Small intestine (tissue), 16 donors: ENCODE data around the gene ADH7. TPM values are rescaled to one million over a fixed set of nuclear protein-coding genes. Genes with fewer than 3 reads are reported as not detected.

Source experiments
- DNase-seq, 2 donors: peaks; one replicate each; pipeline versions ENCODE4 v3.0.0 to v3.0.0-alpha.2; 2013
- FAIRE-seq: peaks from 2 replicates; lab custom pipeline; 2012; peaks lifted over from hg19 to GRCh38; lab: Jason Lieb, UNC
- H3K27ac ChIP-seq, 3 donors: one replicate each; pipeline ENCODE4 v1.5.1; 2013; ENCODE audit warnings: low read length in 2 of 3, mild to moderate bottlenecking in 2 of 3, control low read depth in 1 of 3, inconsistent platforms in 1 of 3, low read depth in 1 of 3, moderate library complexity in 1 of 3
- H3K27me3 ChIP-seq, 3 donors: one replicate each; pipeline ENCODE4 v1.6.1; 2013; ENCODE audit warnings: low read length in 3 of 3, inconsistent platforms in 1 of 3; ENCODE audit not compliant: control insufficient read depth in 3 of 3, insufficient read depth in 3 of 3
- H3K36me3 ChIP-seq, 3 donors: one replicate each; pipeline ENCODE4 v1.6.1; 2013; ENCODE audit warnings: low read length in 3 of 3, inconsistent platforms in 1 of 3, low read depth in 1 of 3, mild to moderate bottlenecking in 1 of 3, moderate library complexity in 1 of 3; ENCODE audit not compliant: control insufficient read depth in 3 of 3, insufficient read depth in 2 of 3
- H3K4me1 ChIP-seq, 3 donors: one replicate each; pipeline ENCODE4 v1.6.1; 2013; ENCODE audit warnings: low read length in 2 of 3, inconsistent platforms in 1 of 3, low read depth in 1 of 3, mild to moderate bottlenecking in 1 of 3, moderate library complexity in 1 of 3; ENCODE audit not compliant: control insufficient read depth in 3 of 3, insufficient read depth in 2 of 3
- H3K4me3 ChIP-seq, 3 donors: one replicate each; pipeline ENCODE4 v1.5.1; 2013; ENCODE audit warnings: low read length in 3 of 3, control low read depth in 1 of 3, inconsistent platforms in 1 of 3, low read depth in 1 of 3, mild to moderate bottlenecking in 1 of 3, moderate library complexity in 1 of 3
- H3K9me3 ChIP-seq, 2 donors: one replicate each; pipeline ENCODE4 v1.6.1; 2013; ENCODE audit warnings: low read depth in 1 of 2, low read length in 1 of 2; ENCODE audit not compliant: control insufficient read depth in 2 of 2, insufficient read depth in 1 of 2
- WGBS, 3 donors: extraction: QIAGEN DNeasy Blood & Tissue Kit; methylation state at CpG; one replicate each; pipeline ENCODE4 v1.1.7; 2013; 5-methylcytosine and 5-hydroxymethylcytosine counted together
- long read RNA-seq, 10 donors: transcript quantifications; one replicate each; lab custom pipeline, GENCODE V29; 2026
- polyA plus RNA-seq, 4 donors: library from polyadenylated mRNA; stranded (reverse) in 3 of 4; unstranded in 1 of 4; fragments of 200-250 nt in 3 of 4; fragments of 120-200 nt in 1 of 4; gene quantifications; one replicate each; pipeline versions ENCODE4 v1.2.1 to v1.2.3, GENCODE V29; 2013
- donor health status: healthy with polysubstance abuse.
- donor health status: control.
- donor health status: control.
- donor health status: Bipolar disorder and iron deficiency.
- donor health status: healthy.

Gene ADH7
- polyA plus RNA-seq = under 1 TPM in 1 of 4 donors, not detected in 3; 0.03 TPM
- long read RNA-seq, donor 1 = 0 reads
- long read RNA-seq, donor 2 = 0 reads
- long read RNA-seq, donor 3 = 0 reads
- long read RNA-seq, donor 4 = 0 reads
- long read RNA-seq, donor 5 = 0 reads
- long read RNA-seq, donor 6 = 0 reads
- long read RNA-seq, donor 7 = 0 reads
- long read RNA-seq, donor 8 = 0 reads
- long read RNA-seq, donor 9 = 0 reads
- long read RNA-seq, donor 10 = 0 reads

DNA sequence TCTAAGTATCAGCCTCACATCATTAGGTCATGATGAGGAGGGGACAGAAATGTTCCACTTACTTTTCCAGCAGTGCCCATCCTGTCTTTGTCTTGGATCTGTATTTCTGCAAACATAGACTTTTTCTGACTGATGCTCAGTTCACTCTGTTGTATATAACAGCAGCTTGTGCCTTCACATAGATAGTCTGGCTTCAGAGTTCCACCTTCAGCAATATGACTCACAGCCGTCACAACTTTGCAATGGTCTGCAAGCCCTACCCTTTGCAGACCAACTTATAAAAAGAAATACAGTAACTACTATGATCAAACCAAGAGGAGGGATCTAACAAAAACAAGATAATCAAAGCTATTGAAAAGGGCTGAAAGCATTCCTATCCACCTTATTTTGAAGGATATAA lies at the start of gene ADH7:
Gene ADH7 (minus strand): TSS at position 189 of the 400 bp plus-strand sequence. CDS start 109 bp downstream, at position 80.
- Histone ChIP-seq H3K4me1 (no peaks in the 10 kb centered on the region), H3K36me3 (no peaks in the 10 kb centered on the region), H3K4me3 (no peak within 1 kb of the TSS), H3K27ac (no peak within 1 kb of the TSS), H3K27me3 (no peaks in the 10 kb centered on the region), H3K9me3 (no peaks in the 10 kb centered on the region)
- DNase-seq (no peak), FAIRE-seq (no peak)
- whole genome bisulfite sequencing, 3 donors = 89 to 94% (median 90%) methylated on average over 1 of the region's 1 CpG

DNA sequence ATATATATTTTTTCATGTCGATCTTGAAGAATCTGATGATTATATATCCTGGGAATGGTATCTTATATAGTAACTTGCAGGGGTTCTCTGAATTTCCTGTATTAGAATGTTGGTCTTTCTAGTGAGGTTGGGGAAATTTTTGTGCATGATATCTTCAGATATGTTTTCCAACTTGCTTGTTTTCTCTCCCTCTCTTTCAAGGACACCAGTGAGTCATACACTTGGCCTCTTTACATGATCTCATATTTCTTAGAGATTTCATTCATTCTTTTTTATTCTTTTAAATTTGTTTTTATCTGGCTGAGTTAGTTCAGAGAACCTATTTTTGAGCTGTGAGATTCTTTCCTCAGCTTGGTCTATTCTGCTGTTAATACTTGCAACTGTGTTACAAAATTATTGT lies 48.5 kb upstream of the ADH7 start:
- peaks cover 2 to 37% of the 10 kb centered on the region in 2 donors for H3K9me3 ChIP-seq
- H3K36me3 ChIP-seq = no peaks in the 10 kb centered on the region
- DNase-seq (no peak), FAIRE-seq (no peak)
- no peak overlapping the region for H3K27ac ChIP-seq
- WGBS, 3 donors = 81 to 88% (median 87%) methylated on average over 1 of the region's 1 CpG
- H3K4me1 ChIP-seq = no peaks in the 10 kb centered on the region
- H3K4me3 ChIP-seq = no peak overlapping the region
- no peaks in the 10 kb centered on the region for H3K27me3 ChIP-seq

DNA sequence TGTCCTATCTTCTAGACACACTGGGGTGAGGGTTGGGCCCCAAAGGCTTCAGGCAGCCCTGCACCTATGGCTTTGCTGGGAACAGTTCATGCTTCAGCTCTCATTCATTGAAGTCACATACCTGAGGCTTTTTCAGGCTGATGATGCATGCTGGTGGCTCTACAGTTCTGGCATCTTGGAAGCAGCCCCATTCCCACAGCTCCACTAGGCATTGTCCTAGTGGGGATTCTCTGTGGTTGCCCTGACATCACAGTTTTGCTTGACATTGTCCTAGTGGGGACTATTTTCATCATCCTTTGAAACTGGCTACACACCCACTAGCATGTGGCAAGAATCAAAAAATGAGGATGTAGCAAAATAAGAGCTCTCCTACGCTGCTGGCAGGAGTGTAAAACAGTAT lies 38.0 kb upstream of the ADH7 start:
- no peaks in the 10 kb centered on the region for H3K27me3 ChIP-seq
- H3K9me3 ChIP-seq = no peaks in the 10 kb centered on the region
- no peak overlapping the region for H3K27ac ChIP-seq
- DNase-seq (no peak), FAIRE-seq (no peak)
- H3K4me1 ChIP-seq = no peaks in the 10 kb centered on the region
- no peaks in the 10 kb centered on the region for H3K36me3 ChIP-seq
- no peak overlapping the region for H3K4me3 ChIP-seq
- WGBS, 3 donors = 70 to 92% (median 83%) methylated on average over 1 of the region's 1 CpG

DNA sequence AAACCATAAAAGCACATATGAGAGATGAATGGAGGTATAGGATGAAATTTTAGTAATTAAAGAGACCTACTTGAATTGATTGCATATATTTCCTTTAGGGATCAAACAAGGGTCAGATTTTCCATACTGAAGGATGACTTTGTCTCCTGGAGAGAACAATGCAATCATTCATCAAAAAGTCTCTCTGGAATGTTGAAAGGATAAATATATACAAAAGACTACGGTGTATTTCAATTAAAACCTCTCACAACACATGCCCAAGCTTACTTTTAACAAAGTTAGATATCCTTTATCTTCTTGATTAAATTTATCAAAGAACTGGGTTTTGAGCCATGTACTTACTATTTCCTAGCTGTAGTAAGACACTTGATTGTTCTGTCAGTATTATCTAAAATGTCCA lies 36.8 kb upstream of the ADH7 start:
- H3K4me1 ChIP-seq = no peaks in the 10 kb centered on the region
- FAIRE-seq (no peak), DNase-seq (no peak)
- no peaks in the 10 kb centered on the region for H3K9me3 ChIP-seq
- no peak overlapping the region for H3K4me3 ChIP-seq
- no peaks in the 10 kb centered on the region for H3K27me3 ChIP-seq
- no peaks in the 10 kb centered on the region for H3K36me3 ChIP-seq
- 26 to 36% (median 32%) methylated on average over 1 of the region's 1 CpG for WGBS, 3 donors
- no peak overlapping the region for H3K27ac ChIP-seq

DNA sequence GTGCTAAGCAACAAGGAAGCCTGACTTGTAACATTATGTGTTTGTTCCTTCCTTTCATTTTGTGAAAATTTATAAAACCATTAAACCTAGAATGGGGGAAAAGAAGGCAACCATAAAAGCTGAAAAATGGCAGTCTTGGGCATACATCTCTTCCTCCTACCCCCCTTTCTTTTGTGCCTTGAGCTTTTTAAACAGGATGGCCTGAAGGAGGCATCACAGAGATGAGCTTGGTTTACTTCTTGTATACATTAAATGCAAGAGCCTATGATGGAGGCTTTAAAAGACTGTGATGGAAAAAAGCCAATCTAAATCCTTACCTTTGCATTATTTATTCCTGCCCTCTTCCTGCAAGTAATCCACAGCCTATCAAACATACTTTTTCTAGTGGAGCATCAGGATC lies 36.2 kb upstream of the ADH7 start:
- no peak overlapping the region for H3K27ac ChIP-seq
- FAIRE-seq (no peak), DNase-seq (no peak)
- no peaks in the 10 kb centered on the region for H3K4me1 ChIP-seq
- no peaks in the 10 kb centered on the region for H3K36me3 ChIP-seq
- no peak overlapping the region for H3K4me3 ChIP-seq
- no peaks in the 10 kb centered on the region for H3K27me3 ChIP-seq
- H3K9me3 ChIP-seq = no peaks in the 10 kb centered on the region

DNA sequence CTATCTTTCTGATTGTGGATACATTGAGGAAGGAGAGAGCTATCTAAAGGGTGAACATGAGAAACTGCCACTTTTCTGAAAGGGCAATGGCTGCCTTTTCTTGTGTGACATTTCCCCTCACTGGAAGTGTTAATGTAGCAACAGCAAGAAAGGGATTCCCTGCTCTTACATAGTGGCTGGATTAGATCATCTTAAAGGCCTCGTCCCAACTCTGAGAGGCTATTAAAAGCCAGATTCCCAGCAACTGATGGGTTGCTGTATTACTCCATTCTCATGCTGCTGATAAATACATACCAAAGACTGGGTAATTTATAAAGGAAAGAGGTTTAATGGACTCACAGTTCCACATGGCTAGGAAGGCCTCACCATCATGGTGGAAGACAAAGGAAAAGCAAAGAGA lies 33.7 kb upstream of the ADH7 start:
- Histone ChIP-seq H3K9me3 (no peaks in the 10 kb centered on the region), H3K4me1 (no peaks in the 10 kb centered on the region), H3K27me3 (no peaks in the 10 kb centered on the region), H3K4me3 (no peak overlapping the region), H3K36me3 (no peaks in the 10 kb centered on the region), H3K27ac (no peak overlapping the region)
- DNase-seq (no peak), FAIRE-seq (no peak)
- 77 to 100% (median 90%) methylated on average over 1 of the region's 1 CpG for WGBS, 3 donors

DNA sequence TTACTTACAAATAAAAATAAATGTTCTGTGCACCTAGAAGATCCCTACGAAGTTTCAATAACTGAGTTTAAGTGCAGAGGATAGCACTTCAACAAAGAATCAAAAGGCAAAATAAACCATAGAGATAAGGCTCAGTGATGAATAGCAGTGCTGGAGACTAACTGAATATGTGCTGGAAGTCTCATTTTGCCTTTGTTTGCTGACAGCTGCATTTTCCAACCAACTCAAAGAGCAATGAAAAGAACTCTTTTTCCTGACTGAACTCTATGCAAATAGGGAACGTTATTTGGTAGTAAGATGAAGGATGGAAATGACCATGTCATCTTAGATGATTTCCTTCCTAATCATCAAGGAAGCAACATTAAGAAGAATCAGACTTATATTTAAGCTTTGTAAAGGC lies 32.7 kb upstream of the ADH7 start:
- no peaks in the 10 kb centered on the region for H3K27me3 ChIP-seq
- H3K27ac ChIP-seq = no peak overlapping the region
- no peak for FAIRE-seq
- no peaks in the 10 kb centered on the region for H3K4me1 ChIP-seq
- DNase-seq = no peak
- no peaks in the 10 kb centered on the region for H3K36me3 ChIP-seq
- no peaks in the 10 kb centered on the region for H3K9me3 ChIP-seq
- H3K4me3 ChIP-seq = no peak overlapping the region
- 68 to 74% (median 71%) methylated on average over 2 of the region's 2 CpGs for WGBS, 3 donors

DNA sequence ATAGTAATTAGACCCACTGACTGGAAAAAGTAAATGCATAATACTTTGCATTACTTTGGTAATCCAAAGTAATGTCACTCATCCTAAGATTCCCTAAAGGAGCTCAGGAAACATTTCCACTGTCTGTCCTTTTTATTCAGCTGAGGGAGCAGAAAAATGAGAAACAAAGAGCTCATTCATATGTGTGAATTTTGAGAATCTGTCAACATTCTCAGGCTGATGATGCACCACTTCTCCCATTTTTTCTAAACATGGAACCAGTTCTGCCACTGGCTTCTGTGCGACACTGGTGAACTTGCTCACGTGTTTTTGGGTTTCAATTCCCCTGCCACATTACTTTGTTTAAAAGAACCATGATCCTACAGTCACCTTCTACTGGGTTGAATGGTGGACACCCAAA lies 28.4 kb upstream of the ADH7 start:
- WGBS, 3 donors = 80 to 95% (median 81%) methylated on average over 2 of the region's 2 CpGs
- Histone ChIP-seq H3K27ac (no peak overlapping the region), H3K4me1 (no peaks in the 10 kb centered on the region), H3K4me3 (no peak overlapping the region), H3K36me3 (no peaks in the 10 kb centered on the region), H3K9me3 (no peaks in the 10 kb centered on the region), H3K27me3 (no peaks in the 10 kb centered on the region)
- FAIRE-seq (no peak), DNase-seq (no peak)

DNA sequence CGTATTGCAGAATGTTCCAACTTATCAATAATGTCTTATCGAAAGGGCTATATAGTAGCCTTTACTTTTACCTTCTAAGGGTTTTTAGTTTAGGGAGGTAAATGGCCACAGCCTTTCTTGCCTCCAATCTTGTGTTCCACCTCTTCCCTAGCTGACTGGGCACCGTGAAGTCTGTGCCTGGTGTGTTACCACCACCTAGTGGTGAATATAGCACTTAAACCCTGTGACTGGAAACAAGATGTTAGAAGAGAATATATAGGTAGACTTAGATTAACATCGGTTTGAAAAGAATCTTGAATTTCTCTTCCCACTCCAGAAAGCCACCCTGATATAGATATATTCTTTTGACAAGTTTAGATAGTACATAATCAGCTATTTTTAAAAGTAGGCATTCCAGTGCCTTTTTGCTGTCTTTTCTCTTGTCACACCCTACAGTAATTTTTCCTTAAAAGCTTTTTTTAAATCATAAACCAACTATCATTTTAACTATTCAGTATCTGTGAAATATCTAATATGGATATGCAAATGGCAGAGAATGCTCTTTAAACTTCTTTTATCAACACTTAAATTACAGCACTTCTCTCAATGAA lies 27.8 kb upstream of the ADH7 start:
- FAIRE-seq = no peak
- Histone ChIP-seq H3K9me3 (no peaks in the 10 kb centered on the region), H3K4me3 (no peak overlapping the region), H3K36me3 (no peaks in the 10 kb centered on the region), H3K27me3 (no peaks in the 10 kb centered on the region), H3K27ac (no peak overlapping the region), H3K4me1 (no peaks in the 10 kb centered on the region)
- DNase-seq = peak; percentile 77 to 81
- 28 to 34% (median 29%) methylated on average over 4 of the region's 4 CpGs for WGBS, 3 donors
